ENCODE results near the gene TM2D1. TPM values are rescaled to one million over a fixed set of nuclear protein-coding genes. Genes with fewer than 3 reads are reported as not detected.
A peak's percentile ranks its signal among the peaks of the same experiment; 100 is the strongest.
"Not testable (repeated sequence)": the region's sequence is repeated elsewhere in the genome, so short reads cannot be mapped to it uniquely, and the experiment has no call there.

Gene TM2D1
- total RNA-seq (2014; rRNA removed; shearing (Covaris generic)): 71.6 and 83.7 TPM in 2 replicates
- polyA plus RNA-seq (2014; cell fraction: nucleus; rRNA removed): 61.6 and 115 TPM in 2 replicates

DNA sequence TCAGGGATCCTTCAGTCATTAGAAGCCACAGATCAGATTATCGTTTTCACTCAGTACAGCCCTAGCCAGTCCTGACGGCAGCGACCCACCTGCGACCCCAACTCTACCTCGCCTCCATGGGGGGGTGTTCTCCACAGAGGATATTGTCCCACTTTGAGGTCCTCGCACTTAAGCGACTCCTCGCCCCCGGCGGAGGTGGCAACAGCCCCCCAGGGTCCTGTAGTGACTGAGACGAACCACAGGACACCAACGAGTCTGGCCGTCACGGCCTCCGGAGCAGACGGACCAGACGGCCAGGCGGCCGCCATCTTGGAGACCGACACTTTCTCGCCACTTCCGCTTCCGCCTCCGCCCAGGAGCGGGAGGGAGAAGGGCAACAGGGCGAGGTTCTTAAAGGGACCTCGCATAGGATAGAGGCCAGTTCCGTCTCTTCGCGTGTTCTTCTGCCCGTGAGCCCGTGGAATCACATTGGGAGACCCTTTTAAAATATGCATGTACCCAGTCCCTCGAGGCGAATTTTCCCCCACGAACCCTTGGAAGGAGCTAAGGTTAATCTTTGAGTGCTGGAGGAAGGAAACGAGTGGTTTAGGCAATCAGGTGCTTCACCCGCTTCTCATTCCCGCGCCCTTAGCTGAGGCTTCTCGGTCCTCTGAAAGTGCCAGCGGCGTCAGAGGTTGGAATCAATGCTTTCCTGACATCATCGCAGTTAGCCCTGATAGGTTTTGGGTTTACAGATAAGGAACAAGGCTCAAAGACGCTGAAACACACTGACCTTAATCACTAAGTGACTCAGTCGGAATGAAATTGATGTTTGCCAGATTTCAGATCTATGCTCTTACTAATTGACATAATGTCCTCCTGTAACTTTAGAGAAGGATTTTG, at the start of gene TM2D1:
Gene TM2D1, minus strand, starts transcription at position 329 of the 882 bp plus-strand sequence. Its CDS starts 21 bp downstream, at position 308.
- peak; percentile 88 for DNase-seq (ENCODE audit: extremely low read depth, low read depth)

DNA sequence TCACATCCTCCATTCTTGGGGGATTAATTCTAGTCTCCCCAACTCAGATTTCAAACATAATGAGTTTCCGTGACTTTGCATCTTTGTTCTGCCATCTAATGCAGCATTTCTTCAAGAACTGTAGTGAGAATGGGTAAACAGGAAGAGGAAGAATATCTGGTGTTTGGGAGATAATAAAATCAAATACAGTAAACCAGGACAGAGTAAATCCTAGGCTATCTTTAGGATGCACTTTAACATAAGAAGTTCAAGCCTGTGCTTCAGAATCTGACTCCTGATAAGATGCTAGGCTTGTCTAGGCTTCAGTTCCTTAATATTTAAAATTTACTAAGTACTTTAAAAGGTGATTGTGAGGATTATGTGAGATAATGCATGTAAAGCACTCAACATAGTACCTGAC, 45.2 kb upstream of the TM2D1 start:
- DNase-seq (ENCODE audit: extremely low read depth, low read depth): no peak

DNA sequence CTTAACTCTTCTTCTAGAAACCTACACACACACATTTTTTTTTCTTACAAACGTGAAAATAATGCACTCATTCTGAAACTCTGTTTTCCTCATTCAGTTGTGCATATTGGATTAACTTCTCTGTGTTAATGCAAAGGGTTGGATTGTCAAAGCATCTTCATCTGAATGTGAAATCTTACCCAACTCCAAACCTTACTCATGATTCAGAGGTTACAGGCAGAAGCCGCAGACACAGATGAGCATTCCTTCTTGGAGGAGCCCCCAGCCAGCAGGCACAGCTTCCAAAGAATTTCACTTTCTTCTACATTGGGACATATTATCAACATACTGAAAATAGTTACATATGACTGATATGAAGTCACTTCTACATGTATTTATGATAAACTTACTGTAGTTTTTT, 33.0 kb upstream of the TM2D1 start:
- DNase-seq (ENCODE audit: extremely low read depth, low read depth): peak; percentile 56

DNA sequence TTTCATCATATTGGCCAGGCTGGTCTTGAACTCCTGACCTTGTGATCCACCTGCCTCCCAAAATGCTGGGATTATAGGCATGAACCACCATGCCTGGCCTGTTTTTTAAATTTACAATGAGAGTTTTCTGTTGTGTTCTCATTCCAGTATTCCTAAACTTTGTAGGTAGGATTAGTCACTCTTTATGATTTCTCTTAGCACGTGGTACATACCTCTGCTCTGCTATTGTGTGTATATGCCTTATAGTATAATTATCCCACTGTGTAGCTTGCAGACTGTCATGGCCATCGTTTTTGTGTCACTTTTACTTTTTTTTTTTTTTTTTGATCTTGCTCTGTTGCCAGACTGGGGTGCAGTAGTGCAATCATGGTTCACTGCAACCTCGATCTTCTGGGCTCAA, 31.8 kb upstream of the TM2D1 start:
- DNase-seq (ENCODE audit: extremely low read depth, low read depth): no peak

DNA sequence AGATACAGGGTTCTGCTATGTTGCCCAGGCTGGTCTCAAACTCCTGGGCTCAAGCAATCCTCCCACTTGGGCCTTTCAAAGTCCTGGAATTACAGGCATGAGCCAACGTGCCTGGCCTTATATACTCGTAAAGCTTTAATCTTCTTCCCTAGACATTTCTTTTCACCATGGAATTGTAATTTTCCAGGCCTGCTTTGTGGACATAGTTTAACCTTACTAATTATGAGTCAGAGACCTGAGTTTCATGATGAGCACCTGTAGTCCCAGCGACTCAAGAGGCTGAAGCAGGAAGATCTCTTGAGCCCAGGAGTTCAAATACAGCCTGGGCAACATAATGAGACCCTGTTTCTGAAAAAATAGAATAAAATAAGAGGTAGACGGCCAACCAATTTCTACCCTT, 29.6 kb upstream of the TM2D1 start:
- no peak for DNase-seq (ENCODE audit: extremely low read depth, low read depth)

DNA sequence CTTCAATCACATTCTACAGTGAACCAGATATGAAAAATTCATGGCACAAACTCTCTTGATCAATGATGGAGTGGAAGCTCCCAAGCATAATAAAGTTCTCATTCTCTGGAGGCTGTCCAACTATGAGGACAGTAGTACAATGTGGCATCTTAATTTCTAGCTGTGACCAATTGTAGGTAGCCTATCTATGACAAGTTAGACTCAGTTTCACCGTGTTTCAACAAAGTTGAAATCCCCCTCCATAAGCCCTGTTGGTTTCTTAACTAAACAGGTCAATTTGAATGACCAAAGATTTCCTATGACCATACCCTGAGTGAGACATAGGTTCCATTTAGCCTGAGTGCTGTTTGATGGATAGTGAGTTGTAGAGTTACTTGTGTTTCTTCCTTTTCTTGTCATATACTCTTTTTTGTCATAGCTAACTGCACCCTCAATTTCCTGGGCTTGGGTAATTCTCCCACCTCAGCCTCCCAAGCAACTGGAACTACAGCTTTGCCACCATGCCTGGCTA, 29.1 kb upstream of the TM2D1 start:
- no peak for DNase-seq (ENCODE audit: extremely low read depth, low read depth)

DNA sequence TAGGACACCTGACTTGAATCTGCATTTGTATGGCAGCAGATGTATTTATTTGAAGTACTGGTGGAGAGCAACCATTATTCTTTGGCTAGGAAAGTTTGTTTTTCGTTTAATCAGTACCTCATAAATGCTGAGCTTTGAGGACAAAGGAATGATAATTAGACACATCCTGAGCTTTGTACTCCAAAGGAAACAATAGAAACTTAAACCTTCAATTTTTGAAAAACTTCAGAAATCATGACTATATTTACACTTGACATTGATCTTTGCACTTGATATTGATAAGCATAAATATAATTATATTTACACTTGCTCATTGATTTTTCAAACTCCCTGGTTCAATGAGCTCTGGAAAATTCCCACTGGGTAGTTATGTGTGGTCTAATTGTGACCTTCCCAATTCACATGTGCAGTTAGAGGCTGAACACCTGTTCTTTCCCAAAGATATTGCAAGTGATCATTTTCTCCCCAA, 28.0 kb upstream of the TM2D1 start:
- DNase-seq (ENCODE audit: extremely low read depth, low read depth): no peak

DNA sequence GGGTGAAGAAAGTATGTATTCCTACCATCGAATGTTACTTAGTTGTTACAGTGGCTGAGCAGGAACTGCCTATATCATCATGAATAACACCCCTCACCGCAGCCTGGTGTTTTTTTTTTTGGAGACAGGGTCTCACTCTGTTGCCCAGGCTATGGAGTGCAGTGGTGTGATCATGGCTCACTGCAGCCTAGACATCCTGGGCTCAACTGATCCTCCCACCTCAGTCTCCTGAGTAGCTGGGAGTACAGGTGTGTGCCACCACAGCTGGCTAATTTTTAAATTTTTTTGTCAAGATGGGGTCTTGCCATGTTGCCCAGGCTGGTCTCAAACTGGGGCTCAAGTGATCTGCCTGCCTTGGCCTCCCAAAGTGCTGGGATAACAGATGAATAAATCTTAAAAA, 24.6 kb upstream of the TM2D1 start:
- no peak for DNase-seq (ENCODE audit: extremely low read depth, low read depth)

DNA sequence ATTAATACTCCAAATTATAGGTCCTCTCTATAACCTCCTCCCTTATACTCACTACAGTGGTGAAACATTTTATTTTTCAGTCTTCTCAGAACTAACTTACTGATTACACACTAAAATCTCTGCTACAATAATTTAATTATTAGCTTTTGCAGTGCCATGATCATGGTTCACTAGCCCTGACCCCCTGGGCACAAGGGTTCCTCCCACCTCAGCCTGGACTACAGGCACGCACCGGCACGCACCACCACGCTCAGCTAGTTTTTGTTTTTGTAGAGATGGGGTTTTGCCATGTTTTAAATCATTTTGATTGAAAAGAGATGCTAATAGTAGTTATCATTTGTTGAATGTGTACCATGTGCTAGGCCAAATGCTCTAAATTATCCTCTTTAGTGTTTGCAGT, 23.6 kb upstream of the TM2D1 start:
- DNase-seq (ENCODE audit: extremely low read depth, low read depth): no peak

DNA sequence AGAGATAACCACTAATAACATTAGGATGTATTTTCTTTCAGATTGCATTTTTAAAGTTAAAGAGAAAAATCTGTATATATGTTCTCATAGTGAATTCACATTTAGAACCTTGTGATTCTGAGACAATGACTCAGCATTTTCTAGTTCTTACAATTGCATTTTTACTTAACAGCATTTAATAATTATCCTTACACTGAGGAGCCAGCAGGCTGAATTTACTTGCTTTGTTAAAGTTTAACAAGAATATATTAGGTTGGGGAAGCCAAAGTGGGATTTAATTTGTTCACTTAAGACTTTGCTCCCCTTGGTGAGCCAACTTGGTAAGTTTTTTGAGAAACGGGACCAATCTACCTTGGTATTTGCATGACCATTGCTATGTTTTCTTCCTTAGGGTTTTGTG, 21.9 kb upstream of the TM2D1 start:
- no peak for DNase-seq (ENCODE audit: extremely low read depth, low read depth)

DNA sequence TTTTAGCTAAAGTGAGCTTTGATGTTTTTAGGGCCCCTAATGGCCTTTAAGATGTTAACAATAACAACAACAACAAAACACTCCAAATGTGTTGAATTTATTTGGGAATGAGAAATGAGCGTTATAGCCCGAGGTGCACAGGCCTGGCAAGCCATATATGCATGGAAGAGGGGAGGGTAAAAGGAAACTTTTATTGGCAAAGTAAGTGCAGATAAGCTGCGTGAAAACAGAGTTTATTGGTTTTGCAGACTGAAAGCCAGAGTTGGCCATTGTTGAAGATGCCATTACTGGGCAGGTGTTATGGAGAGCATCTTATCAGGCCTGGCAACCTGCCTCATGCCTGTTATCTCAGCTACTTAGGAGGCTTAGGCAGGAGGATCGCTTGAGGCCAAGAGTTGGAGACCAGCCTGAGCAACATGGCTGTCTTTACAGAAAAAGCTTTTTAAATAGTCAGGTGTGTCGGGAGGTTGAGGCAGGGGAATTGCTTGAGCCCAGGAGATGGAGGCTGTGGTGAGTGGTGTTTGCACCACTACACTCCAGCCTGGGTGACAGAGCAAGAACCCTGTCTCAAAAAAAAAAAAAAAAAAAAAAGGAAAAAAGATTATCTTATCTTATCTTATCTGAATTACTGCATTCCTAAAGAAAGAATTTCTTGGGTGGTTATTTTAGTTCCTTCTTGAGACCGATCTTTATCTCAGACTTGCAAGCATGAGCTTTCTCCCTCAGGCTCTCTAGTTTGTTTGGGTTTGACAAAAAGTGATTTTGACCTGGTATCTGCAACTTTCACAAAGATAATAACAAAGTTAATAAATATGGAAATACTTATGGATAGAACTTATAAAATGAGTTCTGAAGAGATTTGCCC, 19.0 kb upstream of the TM2D1 start:
- no peak for DNase-seq (ENCODE audit: extremely low read depth, low read depth)

DNA sequence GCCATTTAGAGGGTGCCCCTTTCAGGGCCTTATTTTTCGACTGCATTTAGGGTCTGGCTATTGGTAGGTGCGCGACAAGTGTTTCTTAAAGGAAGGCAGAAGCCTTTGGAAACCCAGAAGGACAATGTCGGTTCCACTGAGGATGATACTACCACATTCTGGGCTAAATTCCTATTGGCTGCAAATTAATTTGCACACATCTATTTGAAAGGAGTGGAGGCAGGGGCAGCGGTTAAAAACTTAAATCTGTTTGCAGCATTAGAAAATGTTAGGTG, 18.4 kb upstream of the TM2D1 start:
- DNase-seq (ENCODE audit: extremely low read depth, low read depth): no peak

DNA sequence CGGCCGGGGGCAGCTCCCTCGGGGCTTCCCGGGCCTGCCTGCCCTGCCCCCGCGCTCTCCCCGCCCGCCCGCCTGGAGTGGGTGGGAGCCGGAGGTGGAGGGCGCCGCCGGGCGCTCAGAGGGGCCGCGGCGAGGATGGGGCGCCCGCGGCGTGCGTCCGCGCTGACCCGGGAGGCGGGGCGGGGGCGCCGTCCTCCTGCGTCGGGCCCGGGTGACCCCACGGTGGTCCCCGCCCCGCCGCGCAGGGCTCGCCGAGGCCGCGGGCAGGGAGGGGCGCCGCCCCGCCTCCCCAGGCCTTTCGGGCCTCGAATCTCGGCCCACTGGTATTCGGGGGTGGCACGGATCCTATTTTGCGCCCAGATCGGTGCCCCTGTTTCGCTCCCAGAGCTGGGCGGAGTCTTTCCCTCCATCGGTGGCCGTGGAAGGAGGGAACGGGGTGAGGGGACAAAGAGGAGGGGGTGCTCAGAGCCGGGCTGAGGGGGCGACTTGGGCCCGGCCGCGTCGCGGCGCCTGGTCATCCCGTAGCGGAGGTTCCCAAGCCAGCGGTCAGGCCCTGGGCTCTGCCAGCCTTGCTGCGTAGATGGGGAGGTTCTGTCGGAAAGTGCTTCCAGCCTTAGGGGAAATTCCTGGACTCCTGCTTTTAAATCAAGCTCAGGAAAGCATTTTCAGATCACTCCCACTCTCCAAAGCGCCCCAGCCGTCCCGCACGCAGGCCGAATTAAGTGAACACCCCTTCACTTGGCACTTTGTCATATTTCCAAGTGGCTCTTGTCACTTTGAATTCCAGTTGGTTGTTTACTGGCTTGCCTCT, 17.9 kb upstream of the TM2D1 start:
- DNase-seq (ENCODE audit: extremely low read depth, low read depth): no peak

DNA sequence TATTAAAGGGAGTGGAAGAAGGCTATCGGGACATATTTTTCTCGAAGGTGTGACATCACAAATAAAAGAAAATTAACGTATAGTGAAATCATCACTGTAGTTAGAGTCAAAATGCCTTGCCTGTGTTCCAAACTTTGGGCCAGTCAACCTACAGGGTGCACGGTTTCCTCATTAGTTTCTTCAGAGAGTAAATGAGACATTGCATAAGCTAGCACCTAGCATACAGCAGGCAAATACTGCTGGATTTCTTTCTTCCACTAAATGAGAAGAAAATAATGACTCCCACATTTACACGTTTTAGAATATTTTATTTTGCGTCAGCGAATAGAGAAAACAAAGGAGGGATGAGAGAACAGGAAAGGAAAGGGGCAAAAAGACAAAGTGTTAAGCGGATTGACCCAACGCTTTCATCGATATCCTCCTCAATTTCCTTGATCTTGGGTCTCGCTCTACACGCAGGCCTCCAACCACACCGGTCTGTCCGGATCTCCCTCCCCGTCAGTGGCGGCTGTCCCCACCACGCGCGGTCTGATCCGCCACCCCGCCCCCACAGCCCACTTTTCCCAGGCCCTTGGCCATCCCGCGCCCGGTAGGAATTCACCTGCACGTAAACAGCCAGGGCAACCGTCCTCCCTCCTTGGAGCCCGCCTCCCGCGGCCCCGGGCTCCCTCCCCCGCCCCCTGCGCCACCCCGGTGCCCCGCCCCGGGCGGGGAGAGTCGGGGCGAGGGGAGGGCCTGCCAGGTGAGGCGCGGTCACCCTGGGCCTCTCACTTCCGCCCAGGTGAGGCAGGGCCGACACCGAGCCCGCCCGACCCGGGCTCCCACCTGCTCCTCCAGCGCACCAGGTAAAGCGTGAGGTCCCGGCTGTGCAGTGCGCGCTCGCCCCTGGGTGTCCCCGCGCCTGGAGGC, 17.0 kb upstream of the TM2D1 start, which contains the start of gene PATJ:
Gene PATJ, plus strand, starts transcription at position 770 of the 909 bp plus-strand sequence. CDS start 20,413 bp downstream, outside the sequence.
- DNase-seq (ENCODE audit: extremely low read depth, low read depth): no peak

DNA sequence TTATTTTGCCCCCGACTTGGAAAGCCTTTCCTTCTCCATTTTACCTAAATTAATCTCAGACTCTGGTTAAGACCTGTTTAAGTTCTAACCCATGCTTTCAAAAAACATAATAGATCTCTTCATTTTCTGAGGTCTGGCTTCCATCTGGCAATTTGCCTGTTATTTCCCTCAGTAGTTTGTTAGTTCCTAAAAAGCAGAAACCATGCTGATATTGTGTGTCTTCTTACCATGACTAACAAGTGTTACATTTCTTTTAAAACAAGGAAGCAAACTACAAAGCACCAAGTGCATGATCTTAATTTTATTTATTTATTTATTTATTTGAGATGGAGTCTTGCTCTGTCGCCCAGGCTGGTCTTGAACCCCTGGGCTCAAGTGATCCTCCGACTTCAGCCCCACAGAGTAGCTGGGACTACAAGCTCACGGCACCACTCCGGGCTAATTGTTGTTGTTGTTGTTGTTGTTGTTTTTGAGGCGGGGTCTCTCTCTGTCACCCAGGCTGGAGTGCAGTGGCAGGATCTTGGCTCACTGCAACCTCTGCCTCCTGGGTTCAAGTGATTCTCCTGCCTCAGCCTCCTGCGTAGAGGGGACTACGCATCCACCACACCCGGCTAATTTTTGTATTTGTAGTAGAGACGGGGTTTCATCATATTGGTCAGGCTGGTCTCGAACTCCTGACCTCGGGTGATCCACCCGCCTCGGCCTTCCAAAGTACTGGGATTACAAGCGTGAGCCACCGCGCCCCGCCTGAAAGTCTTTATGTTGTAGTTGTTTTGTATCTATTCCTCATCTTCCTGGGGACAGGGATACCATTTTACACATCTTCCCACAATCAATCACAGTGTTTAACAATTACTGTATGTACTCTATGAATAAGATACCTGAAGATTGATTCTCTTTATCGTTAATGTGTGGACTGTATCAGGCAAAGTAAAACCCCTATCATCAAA, 16.1 kb upstream of the TM2D1 start:
- no peak for DNase-seq (ENCODE audit: extremely low read depth, low read depth)

DNA sequence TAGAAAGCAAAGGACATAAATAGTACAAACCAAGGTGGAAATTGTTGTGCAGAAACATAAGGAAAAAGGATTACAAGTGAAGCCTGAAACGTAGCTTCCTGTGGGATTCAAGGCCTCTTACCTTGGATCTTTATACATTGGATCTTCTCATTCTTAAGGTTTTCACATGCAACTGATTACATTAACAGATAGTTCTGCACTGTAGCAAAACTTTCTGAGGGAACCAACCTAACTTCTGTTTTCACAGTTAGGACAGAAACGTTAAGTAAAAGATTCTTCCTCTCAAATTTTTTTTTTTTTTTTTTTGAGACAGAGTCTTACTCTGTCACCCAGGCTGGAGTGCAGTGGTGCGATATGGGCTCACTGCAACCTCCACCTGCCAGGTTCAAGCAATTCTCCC, 7.8 kb upstream of the TM2D1 start:
- no peak for DNase-seq (ENCODE audit: extremely low read depth, low read depth)

DNA sequence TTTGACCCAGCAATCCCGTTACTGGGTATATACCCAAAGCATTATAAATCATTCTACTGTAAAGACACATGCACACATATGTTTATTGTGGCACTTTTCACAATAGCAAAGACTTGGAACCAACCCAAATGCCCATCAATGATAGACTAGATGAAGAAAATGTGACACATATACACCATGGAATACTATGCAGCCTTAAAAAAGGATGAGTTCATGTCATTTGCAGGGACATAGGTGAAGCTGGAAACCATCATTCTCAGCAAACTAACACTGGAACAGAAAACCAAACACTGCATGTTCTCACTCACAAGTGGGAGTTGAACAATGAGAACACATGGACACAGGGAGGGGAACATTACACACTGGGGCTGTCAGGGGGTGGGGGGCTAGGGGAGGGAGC, 5.7 kb upstream of the TM2D1 start:
- DNase-seq (ENCODE audit: extremely low read depth, low read depth): not testable (repeated sequence)

DNA sequence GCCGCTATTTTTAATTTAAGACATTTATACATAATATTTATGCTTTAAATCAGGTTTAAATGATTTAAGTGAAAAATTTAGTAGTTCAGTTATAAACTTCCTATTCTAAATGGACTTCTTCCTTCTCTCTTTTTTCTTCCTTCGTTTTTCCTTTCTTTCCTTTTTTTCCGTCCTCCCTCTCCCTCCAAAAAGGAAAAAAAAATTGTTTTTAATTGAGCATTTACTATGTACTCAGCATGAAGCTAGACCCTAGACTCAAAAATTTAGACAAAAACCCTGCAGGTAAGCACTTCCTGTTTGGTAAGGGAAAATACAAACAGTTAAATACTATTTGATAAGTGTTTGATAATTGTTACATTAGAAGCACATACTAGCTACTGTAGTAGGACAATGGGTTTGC, 2.6 kb upstream of the TM2D1 start:
- no peak for DNase-seq (ENCODE audit: extremely low read depth, low read depth)

DNA sequence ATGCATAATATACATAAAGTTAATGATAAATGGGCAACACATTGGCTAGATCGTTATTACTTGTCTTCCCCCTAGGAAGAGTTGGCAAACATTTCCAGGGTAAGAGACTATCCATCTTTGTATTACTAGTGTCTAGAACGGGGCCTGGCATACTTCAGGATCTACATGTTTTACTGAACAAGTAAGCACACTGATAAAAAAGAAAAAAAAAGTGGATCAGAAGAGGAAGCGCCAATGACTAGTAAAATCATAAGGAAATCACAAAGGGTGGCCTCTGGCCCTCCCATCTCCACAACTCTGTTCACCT, 482 bp downstream of the TM2D1 start:
- no peak for DNase-seq (ENCODE audit: extremely low read depth, low read depth)

All from NCI-H460 (cell line).